Pancreas (tissue), 10 donors: ENCODE measurements around the gene PTPRG. TPM values are rescaled to one million over a fixed set of nuclear protein-coding genes. Genes with fewer than 3 reads are reported as not detected.

Experiments used
- ATAC-seq, 4 donors: fragments of 200-7000 bp; cut with Tn5 transposase; one replicate each; pipeline versions ENCODE4 v1.8.0 to v1.9.1; 2020; ENCODE audit warnings: mild to moderate bottlenecking in 4 of 4, moderate library complexity in 4 of 4
- DNase-seq, 6 donors: peaks; one replicate each; pipeline ENCODE4 v3.0.0-alpha.2; 2020
- FAIRE-seq: peaks from 2 replicates; lab custom pipeline; 2012; peaks lifted over from hg19 to GRCh38; lab: Jason Lieb, UNC
- H3K27ac ChIP-seq, 4 donors: fragments of 200-600 bp; sonication (generic); 1 replicate in 3 of 4; 2 replicates in 1 of 4; pipeline versions ENCODE4 v1.5.0 to v1.8.0; 2020
- H3K27me3 ChIP-seq, 4 donors: fragments of 200-600 bp; one replicate each; pipeline ENCODE4 v1.8.0; 2021
- H3K36me3 ChIP-seq, 3 donors: fragments of 200-600 bp; sonication (generic) in 1 of 3; one replicate each; pipeline versions ENCODE4 v1.5.0 to v1.8.0; 2020 to 2021
- H3K4me1 ChIP-seq, 3 donors: fragments of 200-600 bp; one replicate each; pipeline ENCODE4 v1.8.0; 2021
- H3K4me3 ChIP-seq, 4 donors: fragments of 200-600 bp; sonication (generic) in 2 of 4; one replicate each; pipeline versions ENCODE4 v1.5.0 to v1.8.0; 2020 to 2021
- H3K9me3 ChIP-seq, 4 donors: fragments of 200-600 bp; one replicate each; pipeline ENCODE4 v1.8.0; 2021
- WGBS, 2 donors: extraction: QIAGEN DNeasy Blood & Tissue Kit; methylation state at CpG; one replicate each; pipeline ENCODE4 v1.1.7; 2013; 5-methylcytosine and 5-hydroxymethylcytosine counted together
- intact Hi-C, 3 donors: fragments of 100-400 bp; cut with DNase I; formaldehyde crosslinking; loops; one replicate each; pipeline versions ENCODE4 v1.11.1 to v1.14.2; 2022
- polyA plus RNA-seq, 2 donors: library from polyadenylated mRNA; stranded (reverse); fragments of 200-250 nt; gene quantifications; one replicate each; pipeline ENCODE4 v1.2.3, GENCODE V29; 2013
- total RNA-seq, 6 donors: library from RNA; stranded (reverse); fragmentation: NEBNext Ultra II Directional in 4 of 6; extraction: Animal tissue kit (Norgen Biotek cat#: 25700) in 4 of 6; gene quantifications; one replicate each; pipeline versions ENCODE4 v1.2.1 to v1.2.4, GENCODE V29; 2021 to 2023
- TF ChIP-seq, protein P1 (sequence below), 4 donors: fragments of 200-600 bp; sonication (generic) in 3 of 4; IDR thresholded peaks; one replicate each; pipeline versions ENCODE4 v1.5.0 to v1.8.0; 2021; ENCODE audit warnings: antibody characterized with exemption in 4 of 4
- donor health status: healthy with polysubstance abuse.
- donor health status: DM: no; HTN: no; CAD: no; lungs with moderate emphysema.
- donor health status: DM: no; HTN: no; CAD: no.
- donor health status: control.
- donor health status: control.
- donor health status: Bipolar disorder and iron deficiency.
- donor health status: DM: yes; HTN: yes; CAD: no.
- donor health status: DM: no; HTN: no; CAD: no.
- donor health status: DM: no; HTN: no; CAD: no.
- donor health status: DM: yes; HTN: yes; CAD: no.

PTPRG gene
- total and polyA plus RNA-seq, 8 donors = 2.8 to 20.5 (median 9.5) TPM

DNA sequence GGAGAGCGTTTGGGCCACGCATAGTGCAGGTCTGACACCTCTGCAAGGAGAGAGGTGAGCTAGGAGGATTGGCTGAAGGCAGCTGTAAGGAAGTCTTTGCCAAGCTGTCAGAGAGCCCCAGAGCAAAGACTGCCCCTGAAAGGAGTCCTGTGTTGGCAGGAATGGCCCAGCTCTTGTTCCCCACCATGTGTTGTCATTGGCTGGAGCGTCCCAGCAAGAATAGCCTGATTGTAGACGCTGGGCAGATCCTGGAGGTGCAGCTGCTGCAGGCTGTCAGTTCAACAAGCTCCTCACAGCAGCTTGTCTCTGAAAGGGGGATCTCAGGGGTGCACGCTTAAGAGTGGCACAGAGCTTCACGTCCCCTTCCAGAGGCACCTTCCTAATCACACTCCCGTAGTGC is 574.4 kb downstream of the PTPRG start:
- WGBS, 2 donors = 95 to 98% methylated on average over 7 of the region's 7 CpGs
- H3K27me3 ChIP-seq = no peaks in the 10 kb centered on the region
- H3K27ac ChIP-seq = no peak overlapping the region

DNA sequence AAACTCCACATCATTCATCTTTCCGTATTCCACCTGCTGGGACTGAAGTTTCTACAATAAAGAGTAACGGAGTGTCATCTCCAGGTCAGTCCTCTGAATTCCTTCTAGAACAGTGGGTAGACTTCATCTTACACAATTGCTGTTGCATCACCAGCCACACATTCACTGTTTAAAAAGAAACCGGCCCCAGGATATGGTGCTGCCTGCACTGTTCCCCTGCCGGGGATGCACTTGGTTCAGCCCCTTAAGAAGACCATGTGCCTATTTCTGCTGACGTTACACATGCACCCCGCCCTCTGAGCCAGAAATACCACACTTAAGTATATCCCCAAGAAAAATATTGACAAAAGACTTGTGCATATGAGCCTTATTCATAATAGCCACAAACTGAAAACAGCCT is 578.6 kb downstream of the PTPRG start:
- no peak for DNase-seq
- WGBS, 2 donors = 92 to 93% methylated on average over 6 of the region's 6 CpGs
- TF ChIP-seq, protein P1, sequence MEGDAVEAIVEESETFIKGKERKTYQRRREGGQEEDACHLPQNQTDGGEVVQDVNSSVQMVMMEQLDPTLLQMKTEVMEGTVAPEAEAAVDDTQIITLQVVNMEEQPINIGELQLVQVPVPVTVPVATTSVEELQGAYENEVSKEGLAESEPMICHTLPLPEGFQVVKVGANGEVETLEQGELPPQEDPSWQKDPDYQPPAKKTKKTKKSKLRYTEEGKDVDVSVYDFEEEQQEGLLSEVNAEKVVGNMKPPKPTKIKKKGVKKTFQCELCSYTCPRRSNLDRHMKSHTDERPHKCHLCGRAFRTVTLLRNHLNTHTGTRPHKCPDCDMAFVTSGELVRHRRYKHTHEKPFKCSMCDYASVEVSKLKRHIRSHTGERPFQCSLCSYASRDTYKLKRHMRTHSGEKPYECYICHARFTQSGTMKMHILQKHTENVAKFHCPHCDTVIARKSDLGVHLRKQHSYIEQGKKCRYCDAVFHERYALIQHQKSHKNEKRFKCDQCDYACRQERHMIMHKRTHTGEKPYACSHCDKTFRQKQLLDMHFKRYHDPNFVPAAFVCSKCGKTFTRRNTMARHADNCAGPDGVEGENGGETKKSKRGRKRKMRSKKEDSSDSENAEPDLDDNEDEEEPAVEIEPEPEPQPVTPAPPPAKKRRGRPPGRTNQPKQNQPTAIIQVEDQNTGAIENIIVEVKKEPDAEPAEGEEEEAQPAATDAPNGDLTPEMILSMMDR (IDR thresholded peaks at IDR 0.05) = no peak
- no peak overlapping the region for H3K27ac ChIP-seq
- no peaks in the 10 kb centered on the region for H3K27me3 ChIP-seq
- no peaks in the 10 kb centered on the region for H3K4me1 ChIP-seq
- no peak overlapping the region for H3K4me3 ChIP-seq
- H3K9me3 ChIP-seq = no peaks in the 10 kb centered on the region
- no peaks in the 10 kb centered on the region for H3K36me3 ChIP-seq
- intact Hi-C loops = no loop called here
- ATAC-seq = no peak
- no peak for FAIRE-seq

More for the DNA sequence above, 574.4 kb downstream of the PTPRG start:
- ATAC-seq (no peak), FAIRE-seq (no peak), DNase-seq (no peak)
- intact Hi-C loops = no loop called here
- no peaks in the 10 kb centered on the region for H3K4me1 ChIP-seq
- TF ChIP-seq, protein P1 (IDR thresholded peaks at IDR 0.05) = no peak
- H3K4me3 ChIP-seq = no peak overlapping the region
- no peaks in the 10 kb centered on the region for H3K36me3 ChIP-seq
- H3K9me3 ChIP-seq = no peaks in the 10 kb centered on the region

DNA sequence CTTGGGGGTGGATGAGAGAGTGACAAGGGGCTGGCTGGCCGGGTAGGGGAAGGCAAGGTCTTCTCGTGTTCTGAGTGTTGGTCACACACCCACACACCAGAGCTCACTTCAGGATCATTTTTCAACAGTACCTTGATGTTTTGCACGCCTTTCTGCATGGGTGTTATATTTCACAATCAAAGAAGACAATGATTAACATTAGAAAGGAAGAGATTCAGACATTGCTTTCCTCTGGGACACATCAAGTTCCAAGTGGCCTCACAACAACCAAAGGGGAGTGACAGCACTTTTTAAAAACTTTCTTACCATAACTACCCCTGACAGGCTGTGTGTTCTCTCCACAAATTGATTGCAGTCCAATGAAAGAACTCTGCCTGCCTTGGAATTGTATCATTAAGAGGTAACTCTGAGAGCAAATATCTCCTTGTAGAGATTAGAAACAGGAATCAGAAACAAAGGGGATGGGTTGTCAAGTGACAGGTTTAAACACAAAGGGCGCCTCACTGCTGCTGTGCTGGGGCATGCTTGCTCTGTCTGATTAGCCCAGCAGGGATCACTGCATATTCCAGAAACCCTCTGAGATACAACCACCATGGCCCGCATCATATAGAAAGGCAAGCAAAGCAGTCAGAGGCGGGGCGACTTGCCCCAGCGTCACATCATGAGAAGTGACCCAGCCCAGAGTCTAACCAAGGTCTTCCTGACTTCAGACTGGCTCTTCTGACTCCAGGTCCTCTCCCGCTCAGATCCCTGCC is 581.1 kb downstream of the PTPRG start:
- H3K9me3 ChIP-seq = no peaks in the 10 kb centered on the region
- no peak overlapping the region for H3K4me3 ChIP-seq
- FAIRE-seq = no peak
- no peak for ATAC-seq
- DNase-seq = no peak
- TF ChIP-seq, protein P1 (IDR thresholded peaks at IDR 0.05) = no peak
- no peaks in the 10 kb centered on the region for H3K4me1 ChIP-seq
- no peak overlapping the region for H3K27ac ChIP-seq
- 84 to 87% methylated on average over 9 of the region's 9 CpGs for WGBS, 2 donors
- H3K27me3 ChIP-seq = no peaks in the 10 kb centered on the region
- no peaks in the 10 kb centered on the region for H3K36me3 ChIP-seq
- intact Hi-C loops = no loop called here

DNA sequence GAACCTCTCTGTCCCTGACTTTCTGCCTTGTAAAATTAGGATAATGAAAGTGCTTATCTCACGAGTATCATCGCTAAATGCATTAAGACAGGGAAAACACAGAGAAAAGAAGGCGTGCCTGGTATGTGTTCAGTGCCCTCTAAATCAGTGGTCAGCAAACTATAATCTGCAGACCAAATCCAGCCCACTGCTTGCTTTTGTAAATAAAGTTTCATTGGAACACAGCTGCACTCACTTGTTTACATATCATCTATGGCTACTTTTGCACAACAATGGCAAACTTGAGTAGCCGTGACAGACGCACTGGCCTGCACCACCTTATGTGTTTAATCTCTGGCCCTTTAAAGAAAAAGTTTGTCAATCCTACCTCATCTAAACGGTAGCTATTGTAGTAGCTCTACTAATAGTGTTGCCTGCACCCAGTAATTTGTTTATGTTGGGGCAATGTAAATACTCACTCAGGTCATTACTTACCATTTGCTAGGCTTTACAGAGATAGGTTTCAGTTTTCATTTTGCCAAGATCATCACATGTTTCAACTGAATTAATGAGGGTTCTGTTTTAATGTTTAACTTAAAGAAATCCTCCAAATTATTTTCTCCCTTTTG is 582.6 kb downstream of the PTPRG start:
- FAIRE-seq (no peak), ATAC-seq (no peak), DNase-seq (no peak)
- Histone ChIP-seq H3K36me3 (no peaks in the 10 kb centered on the region), H3K9me3 (no peaks in the 10 kb centered on the region), H3K27me3 (no peaks in the 10 kb centered on the region), H3K27ac (no peak overlapping the region), H3K4me3 (no peak overlapping the region), H3K4me1 (no peaks in the 10 kb centered on the region)
- WGBS, 2 donors = 75% methylated on average over 6 of the region's 6 CpGs
- TF ChIP-seq, protein P1 (IDR thresholded peaks at IDR 0.05) = no peak
- intact Hi-C loops = no loop called here

DNA sequence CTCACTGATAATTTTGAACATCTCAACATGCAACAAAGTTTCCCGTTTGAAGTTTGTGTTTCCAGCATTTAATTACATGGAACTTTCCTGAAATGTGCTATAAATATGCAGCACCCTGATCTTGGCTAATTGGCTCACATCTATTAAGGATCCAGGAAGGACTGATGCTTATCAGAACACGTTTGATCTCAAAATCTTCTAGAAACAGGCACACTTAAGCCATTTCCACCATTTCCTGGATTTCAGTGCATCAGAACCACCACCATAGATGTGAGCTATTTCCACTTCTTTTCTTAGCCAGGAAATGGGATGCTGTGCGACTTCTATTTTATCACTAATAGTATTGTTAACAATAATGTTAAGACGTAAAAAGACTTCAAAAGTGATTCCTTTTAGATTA is 583.1 kb downstream of the PTPRG start:
- intact Hi-C loops = no loop called here
- WGBS, 2 donors = 66 to 69% methylated on average over 4 of the region's 4 CpGs
- ATAC-seq (no peak), DNase-seq (no peak), FAIRE-seq (no peak)
- H3K9me3 ChIP-seq = no peaks in the 10 kb centered on the region
- TF ChIP-seq, protein P1 (IDR thresholded peaks at IDR 0.05) = no peak
- H3K27ac ChIP-seq = no peak overlapping the region
- H3K4me1 ChIP-seq = no peaks in the 10 kb centered on the region
- no peak overlapping the region for H3K4me3 ChIP-seq
- no peaks in the 10 kb centered on the region for H3K36me3 ChIP-seq
- no peaks in the 10 kb centered on the region for H3K27me3 ChIP-seq
